ENCODE data around the gene CALD1.

GRCh38 chr7:134993877-134994456, 214.5 kb downstream of the CALD1 start:
- no peak for TF ChIP-seq CTCF (conservative IDR thresholded peaks at IDR 0.05; ENCODE audit: low read length)
- no peak for TF ChIP-seq EZH2phosphoT487 (IDR thresholded peaks at IDR 0.05; ENCODE audit: borderline replicate concordance)

Measured in Loucy (cell line).